Activated CD4-positive, alpha-beta T cell treated with anti-CD3 and anti-CD28 coated beads, Interleukin-10, Interleukin-2, amounts not matched to agents 100 ng/mL and 50 ng/mL, durations not matched to agents 16 hours and 8 hours (primary cell): Measurements from ENCODE around the gene ATP11B.
A peak's percentile ranks its signal among the peaks of the same experiment; 100 is the strongest.

ENCODE experiments used
- DNase-seq: peaks from one replicate; pipeline ENCODE4 v3.0.0-alpha.2; 2020

The ATP11B gene

DNA sequence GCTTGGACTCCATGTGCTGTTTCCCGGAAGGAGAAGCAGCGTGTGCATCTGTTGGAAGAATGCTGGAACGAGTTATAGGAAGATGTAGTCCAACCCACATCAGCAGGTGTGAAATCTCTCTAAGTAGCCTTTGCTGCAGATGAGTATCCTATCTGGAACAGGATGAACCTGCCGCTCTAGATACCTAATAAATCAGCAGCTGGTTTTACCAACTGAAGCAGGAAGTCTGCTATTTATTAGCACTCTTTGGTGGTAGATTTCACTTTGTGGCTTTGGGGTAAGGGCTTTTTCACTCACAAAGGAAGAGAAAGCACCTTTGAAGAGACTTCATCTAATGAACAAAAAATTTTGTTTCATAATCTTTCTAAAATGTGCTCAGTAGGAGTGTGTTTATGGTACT, 120.6 kb downstream of the ATP11B start:
- DNase-seq = peak; percentile 41

DNA sequence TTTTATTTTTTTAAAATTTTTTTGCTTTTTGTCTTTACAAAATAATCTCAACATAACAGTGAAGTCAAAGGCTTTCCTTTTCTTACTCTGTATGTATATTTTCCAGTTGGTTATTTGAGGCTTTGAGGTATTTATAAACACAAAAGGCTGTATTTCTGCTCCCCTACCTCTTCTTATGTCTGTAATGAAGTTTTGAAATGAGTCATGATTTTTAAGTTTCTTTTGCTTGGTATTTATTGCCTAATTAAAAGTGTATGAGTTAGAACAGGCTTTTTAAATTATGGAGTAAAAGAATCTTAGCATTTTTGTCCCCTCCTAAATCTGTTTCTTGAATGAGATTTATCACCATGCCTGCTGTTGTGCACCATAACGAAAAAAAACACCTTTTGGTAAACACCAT, 121.0 kb downstream of the ATP11B start:
- DNase-seq = peak; percentile 21

DNA sequence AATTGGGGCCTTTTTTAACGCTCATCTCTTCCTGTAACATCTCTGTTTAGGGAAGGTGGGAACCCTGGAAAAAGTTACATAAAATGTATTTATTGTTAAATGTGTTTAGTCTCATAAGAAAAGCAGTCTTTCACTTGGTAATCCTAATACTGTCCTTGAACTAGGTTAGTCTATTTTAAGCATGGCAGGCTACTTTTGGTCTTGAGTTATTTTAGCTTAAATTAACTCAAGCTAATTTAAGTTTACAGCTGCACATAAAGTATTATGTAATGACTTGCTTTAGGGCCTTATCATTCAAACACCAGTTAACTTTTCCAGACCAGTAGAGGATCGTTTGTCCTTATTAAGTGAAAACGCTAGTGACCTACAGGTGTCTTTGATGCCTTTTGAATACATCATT, 123.8 kb downstream of the ATP11B start:
- no peak for DNase-seq

DNA sequence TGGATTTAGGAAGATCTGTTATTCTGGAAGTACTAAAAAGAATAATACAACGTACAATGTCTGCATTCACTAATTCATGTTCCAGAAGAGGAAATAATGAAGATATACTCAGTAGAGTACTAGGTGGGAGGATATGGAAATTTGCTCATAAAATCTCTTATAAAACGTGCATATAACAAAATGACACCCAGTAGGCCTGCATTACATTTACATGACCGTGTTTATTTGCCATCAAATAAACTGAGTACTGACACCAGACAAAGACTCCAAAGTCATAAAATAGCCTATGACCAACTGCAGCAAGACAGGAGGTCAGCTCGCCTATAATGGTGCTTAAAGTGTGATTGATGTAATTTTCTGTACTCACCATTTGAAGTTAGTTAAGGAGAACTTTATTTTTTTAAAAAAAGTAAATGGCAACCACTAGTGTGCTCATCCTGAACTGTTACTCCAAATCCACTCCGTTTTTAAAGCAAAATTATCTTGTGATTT, 126.6 kb downstream of the ATP11B start:
- no peak for DNase-seq

DNA sequence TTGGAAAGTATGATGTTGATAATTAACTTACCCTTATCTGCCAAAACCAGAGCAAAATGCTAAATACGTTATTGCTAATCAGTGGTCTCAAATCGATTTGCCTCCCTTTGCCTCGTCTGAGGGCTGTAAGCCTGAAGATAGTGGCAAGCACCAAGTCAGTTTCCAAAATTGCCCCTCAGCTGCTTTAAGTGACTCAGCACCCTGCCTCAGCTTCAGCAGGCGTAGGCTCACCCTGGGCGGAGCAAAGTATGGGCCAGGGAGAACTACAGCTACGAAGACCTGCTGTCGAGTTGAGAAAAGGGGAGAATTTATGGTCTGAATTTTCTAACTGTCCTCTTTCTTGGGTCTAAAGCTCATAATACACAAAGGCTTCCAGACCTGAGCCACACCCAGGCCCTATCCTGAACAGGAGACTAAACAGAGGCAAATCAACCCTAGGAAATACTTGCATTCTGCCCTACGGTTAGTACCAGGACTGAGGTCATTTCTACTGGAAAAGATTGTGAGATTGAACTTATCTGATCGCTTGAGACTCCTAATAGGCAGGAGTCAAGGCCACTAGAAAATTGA, 127.3 kb downstream of the ATP11B start:
- DNase-seq = no peak

DNA sequence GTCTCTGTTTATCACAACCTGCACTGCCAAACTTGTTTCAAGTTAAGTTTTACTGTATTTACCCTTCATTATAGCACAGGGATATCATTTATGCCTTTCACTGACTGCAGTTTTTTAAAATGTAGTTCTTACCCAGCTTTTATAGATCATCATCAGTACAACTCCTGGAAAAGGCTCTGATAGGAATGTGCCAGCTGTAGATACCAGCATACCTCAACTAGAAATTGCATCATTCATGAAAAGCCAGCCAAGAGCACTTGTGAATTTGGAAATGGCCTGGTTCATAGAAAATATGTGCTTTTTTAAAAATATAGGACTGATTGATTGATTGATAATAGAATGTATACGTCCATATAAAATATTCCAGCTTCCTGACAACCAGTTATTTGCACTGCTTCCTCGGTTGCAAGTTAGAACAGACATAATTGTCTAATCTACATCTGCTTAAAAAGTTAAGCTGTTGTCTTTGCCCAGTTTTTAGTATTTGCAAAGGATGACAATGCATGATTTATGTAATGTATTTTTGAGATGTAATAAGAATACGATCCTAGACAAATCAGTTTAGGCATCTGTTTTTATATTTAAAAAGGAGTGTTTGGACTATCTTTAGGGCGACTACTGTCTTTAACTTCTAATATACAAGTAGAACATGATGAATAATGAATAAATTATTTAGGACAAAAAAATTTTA, 128.5 kb downstream of the ATP11B start:
- no peak for DNase-seq

DNA sequence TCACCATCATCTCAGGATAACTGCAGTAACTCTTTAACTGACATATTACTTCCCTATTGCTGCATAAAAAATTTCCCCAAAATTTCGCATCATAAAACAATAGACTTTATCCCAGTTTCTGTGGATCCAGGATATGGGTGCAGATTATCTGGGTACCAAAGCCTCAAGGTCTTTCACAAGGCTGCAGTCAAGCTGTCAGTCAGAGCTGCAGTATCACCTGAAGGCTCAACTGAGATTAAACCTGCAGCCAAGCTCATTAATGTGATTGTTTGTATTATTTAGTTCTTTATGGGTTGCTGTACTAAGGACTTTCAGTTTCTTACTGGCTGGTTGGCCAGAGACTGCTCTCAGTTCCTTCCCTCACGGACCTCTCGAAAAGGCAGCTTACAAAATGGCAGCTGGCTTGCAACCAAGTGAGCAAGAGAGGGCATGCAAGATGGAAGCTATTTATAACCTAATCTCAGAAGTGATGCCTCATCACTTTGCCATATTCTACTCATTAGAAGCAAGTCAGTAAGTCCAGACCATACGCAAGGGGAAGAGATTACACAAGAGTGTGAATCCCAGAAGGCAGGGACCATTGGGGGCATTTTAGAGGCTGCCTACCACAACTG, 132.1 kb downstream of the ATP11B start:
- no peak for DNase-seq

DNA sequence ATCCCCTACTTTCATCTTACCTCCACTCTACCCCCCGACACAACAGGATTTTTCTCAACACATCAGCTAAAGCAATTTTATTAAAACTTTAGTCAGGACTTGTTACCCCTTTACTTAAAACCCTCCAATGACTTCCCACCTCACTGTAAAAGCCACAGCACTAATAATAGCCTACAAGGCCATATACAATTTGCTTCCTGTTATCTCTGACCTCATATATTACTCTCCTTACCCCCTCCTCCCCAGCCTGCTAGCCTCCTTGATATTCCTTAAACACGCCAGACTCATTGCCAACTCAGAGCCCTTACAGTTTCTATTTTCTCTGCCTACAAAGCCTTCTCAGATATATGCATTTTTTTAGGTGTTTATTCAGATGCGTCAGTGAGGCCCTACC, 132.6 kb downstream of the ATP11B start:
- DNase-seq = no peak

DNA sequence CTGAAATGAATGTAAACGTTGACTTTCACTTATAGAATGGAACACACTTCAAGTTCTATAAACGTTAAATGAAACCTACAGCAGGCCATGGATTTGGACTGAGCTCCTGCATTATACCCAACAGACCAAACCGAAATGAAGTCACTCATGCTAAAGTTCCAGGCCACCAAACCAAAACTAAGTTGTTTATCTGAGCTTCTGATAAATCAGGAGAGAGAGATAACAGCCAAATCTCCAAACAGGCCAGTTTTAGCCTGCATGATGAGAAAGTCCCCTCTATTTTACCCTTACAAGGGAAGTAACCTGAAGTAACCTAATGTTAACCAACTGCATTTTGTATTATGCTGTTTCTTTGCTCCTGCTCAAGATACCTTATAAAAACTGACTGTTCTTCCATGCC, 142.5 kb downstream of the ATP11B start:
- DNase-seq = no peak

DNA sequence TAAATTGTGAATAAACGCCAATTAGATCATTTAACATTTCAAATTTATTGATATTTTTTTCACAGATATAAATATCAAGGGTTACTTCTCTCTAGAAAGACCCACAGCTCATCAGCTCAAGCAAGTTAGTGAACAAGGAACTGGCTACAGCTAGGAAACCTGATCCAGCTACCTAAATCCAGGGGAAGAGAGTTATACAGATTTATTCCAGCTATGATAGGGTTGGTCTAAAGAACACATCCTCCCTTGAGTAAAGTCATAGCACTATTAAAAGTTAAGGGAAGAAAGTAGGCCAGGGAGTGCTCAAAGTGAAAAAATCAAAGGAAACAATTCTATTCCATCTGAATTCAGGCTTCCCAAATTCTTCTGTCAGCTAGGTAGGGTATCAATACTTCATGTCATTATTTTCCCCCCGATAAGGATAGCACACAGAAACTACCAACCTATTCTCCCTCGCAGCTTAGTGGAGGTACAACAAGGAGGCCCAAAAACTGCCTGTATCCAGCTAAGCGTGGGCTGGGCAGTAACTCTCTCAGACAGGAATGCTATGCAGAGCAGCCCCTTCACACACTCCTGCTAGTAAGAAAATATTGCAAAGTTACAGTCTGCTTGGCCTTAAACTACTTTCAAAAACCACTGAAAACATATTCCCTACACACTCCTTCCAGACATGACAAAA, 143.1 kb downstream of the ATP11B start:
- no peak for DNase-seq

DNA sequence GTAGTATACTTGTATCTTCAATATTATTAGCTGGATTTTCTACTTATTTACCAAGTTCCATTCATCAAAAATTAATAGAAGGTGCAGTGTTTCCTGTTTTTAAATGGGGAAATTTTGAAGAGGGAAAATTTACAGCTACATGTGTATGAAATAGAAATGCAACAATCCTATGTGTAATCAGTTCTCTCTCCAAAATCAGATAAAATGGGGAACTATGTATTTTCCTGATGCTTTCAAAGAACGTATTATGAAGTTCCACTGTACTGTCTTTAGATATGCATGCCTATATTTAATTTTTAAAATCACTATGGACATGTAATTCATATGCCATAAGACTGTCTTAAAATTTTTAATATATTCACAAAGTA, 143.6 kb downstream of the ATP11B start:
- no peak for DNase-seq

DNA sequence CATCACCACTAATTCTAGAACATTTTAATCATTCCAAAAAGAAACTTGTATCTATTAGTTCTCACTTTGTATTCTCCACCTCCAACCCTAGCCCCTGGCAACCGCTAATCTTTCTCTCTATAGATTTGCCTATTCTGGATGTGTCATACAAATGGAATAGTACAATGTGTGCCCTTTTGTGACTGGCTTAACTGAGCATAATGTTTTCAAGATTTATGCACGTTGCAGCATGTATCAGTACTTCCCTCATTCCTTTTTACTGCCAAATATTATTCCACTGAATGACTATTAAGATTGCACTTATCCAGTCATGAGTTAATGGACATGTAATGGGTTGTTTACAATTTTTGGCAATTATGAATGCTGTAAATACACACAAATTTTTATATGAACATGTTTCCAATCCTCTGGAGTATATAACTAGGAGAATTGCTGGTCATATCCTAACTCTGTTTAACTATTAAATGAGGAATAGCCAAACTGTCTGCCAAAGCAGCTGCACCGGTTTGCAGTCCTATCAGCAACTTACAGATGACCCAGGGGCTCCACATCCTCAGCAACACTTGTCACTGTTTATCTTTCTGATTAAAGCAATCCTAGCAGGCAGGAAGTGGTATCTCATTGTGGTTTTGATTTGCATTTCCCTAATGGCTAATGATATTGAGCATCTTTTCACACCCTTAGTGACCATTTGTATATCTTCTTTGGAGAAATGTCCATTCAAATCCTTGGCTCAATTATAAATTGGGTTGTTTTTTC, 144.2 kb downstream of the ATP11B start:
- no peak for DNase-seq

DNA sequence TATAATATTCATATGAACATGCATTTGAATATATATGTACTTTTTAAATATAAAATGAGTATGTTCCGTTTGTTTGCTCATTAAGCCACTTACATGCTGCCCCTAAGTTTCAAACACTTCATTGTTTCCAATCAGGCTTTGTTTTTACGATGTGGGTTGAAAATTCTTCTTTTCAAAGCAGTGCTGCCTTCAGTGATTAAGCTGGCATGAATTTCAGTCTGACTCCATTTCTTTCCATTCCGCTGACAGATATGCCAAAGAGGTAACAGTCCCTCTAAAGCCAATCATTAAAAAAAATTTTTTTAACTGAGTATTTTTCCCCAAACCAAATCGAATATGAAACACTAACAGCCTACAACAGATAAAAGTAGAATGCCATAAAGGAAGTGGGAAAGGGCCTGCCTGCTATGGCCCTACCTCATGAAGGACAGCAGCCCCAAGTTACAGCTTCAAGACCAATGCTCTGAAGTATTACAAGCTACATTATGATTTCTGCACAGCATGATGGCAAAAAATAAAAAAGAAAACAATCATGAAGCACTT, 147.0 kb downstream of the ATP11B start:
- DNase-seq = no peak

DNA sequence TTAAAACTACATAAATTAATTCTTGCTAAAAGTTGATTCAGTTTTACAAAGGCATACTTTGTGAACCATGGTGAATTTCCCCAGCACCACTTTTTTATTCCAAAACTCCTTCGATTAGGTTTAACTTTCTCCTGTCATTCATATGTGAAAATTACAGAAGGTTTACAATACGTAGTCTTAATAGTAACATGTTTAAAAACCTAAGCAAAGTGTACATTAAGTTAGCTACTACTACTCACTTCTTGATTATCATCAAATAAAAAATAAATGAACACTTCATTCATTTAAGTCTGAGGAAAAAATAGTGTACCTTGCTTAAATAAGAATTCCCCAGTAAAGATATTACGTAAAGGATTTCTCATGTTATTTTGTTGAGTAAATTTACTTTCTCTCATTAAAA, 148.4 kb downstream of the ATP11B start:
- DNase-seq = no peak

DNA sequence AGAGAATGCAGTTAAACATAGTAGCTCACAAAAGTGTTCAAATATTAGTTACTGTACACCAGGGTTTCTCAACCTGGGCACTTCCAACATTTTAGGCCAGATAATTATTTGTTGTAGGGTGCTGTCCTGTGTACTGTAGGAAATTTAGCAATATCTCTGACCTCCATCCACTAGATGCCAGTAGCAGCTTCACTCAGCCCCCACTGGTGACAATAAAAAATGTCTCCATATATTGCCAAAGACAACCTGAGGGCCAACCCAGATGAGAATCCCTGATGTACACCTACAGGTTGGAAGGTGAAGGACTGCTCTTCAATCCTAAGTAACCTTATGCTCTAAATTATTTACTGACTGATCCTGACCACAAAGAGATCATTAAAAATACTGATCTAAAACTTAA, 154.6 kb downstream of the ATP11B start:
- DNase-seq = peak; percentile 16

DNA sequence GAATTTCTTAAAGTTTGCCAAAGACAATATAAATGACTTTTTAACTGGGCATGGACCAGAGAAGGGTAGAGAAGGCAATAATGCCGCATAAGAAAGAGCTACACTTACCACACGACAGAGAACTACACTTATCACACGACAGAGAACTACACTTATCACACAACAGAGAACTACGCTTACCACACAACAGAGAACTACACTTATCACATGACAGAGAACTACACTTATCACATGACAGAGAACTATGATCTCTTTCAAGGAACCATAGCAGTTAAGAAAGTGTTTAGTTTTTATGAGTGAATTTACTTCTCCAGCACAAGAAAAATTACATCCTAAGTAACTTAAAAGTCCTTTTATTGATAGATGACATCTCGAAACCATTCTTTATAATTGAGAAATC, 155.0 kb downstream of the ATP11B start:
- DNase-seq = no peak

DNA sequence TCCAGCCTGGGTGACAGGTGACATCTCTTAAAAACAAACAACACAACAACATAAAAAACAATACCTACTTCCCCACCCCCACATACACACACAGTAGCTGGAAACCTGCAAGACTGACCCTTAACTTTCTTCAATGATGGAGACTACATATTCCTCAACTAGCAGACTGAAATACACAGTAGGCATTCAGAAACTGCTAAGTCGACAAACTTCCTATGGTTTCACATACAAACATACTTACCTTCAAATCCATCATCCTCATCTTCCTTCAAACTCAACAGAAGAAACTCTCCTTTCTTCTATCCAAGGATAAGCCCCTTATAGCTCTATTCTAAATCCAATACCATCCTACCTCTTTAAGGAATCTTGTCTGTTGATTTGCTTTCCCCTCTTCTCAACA, 156.4 kb downstream of the ATP11B start:
- no peak for DNase-seq

DNA sequence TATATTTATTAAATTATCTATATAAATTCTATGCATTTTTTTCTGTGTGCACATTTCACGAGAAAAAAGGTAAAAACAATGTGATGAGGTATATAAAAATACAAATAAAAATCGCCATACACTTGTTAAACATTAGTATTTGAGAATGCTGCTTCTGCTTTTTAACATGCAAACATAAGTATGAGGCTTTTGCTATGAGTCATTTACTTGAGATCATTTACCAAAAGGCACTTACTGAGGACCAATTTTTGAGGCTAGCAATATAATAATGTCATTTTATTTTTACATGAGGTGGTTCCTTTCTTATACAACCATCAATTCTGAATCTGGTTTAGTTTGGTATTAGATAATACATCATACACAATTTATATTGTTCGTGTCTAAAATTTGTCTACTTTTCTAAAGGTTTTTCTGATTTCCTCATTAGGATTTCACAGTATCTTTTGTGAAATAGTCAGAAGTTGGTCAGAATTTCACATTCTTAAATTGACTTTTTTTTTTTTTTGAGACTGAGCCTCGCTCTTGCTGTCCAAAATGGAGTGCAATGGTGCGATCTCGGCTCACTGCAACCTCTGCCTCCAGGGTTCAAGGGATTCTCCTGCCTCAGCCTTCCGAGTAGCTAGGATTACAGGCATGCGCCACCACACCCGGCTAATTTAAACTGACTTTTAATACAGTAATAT, 161.4 kb downstream of the ATP11B start:
- no peak for DNase-seq

DNA sequence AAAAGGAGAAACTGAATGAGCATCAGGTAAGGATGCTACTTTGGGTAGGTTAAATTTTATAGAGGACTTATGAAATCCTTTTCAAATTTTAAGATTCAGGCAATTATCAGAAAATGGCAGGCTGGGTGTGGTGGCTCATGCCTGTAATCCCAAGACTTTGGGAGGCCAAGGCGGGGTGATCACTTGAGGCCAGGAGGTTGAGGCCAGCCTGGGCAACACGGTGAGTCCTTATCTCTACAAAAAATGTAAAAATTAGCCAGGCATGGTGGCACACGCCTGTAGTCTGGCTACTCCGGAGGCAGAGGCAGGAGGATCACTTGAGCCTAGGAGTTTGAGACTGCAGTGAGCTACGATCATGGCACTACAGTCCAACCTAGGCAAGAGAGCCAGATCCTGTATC, 163.9 kb downstream of the ATP11B start:
- no peak for DNase-seq

DNA sequence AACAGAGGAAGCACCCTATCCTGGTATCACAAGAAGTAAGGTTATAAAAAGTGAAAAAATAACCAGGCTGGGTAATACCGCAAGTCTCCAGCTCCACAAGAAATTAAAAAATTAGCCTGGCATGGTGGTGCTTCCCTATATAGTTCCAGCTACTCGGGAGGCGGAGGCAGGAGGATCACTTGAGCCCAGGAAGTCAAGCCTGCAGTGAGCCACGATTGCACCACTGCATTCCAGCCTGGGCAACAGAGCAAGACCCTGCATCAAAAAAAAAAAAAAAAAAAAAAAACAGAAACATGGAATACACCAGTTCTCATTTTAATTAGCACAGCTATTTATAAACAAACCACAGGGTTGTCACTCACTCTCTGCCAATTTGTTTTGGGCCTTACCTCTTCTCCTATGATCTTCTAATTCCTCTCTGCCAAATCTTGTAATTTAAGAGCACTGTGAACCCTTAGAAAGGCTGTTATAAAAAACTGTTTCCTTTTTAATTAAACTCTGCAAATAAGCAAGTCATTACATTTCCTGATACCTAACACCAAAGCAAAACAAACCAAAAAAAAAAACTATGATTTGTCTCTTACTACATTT, 164.5 kb downstream of the ATP11B start:
- no peak for DNase-seq

DNA sequence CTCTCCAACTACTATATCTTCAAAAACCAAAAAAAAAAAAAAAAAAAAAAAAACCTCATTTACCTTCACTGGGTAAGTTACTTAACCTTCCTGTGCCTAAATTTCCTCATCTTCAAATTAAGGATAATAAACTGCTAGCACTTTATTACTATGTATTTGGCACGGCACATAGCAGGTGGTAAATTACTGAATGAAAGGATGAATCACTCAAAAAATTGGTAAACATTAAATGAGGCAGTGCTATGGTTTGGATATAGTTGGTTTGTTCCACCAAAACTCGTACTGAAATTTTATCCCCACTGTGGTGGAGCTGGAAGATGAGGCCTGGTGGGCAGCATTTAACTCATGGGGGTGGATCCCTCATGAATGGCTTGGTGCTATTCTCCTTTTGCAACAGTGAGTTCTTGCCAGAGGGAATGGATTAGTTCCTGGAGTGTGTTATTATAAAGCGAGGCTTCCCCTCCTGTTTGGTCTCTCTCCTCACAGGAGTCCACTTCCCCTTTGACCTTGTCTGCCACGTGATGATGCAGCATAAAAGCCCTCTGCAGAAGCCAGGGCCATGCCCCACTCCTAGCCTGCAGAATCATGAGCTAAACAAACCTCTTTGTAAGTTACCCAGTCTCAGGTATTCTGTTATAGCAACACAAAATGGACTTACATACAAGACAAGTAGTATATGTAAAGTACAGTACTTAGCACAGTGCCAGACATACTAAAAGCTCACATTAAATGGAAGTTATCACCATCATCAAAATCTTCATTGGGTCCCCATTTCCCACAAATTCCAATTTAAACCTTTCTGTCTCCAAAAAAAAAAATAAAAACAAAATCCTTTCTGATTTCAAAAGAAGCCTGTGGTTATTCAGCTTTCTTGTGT, 166.4 kb downstream of the ATP11B start:
- no peak for DNase-seq
